ENCODE measurements around the gene SLC11A1.
A peak's percentile ranks its signal among the peaks of the same experiment; 100 is the strongest.

SLC11A1 gene

GRCh38 chr2:218394298-218395089 lies 12.4 kb downstream of the SLC11A1 start:
- DNase-seq (ENCODE audit: low spot score), result no peak

- DNase-seq (ENCODE audit: low spot score), result no peak
These were observed 13.0 kb downstream of the SLC11A1 start for GRCh38 chr2:218395090-218395444.

GRCh38 chr2:218395456-218395825 lies 13.4 kb downstream of the SLC11A1 start:
- DNase-seq (ENCODE audit: low spot score), result no peak

- DNase-seq (ENCODE audit: low spot score), result peak; percentile 91
These were observed 14.0 kb downstream of the SLC11A1 start for GRCh38 chr2:218395826-218396687.

- peak; percentile 75 for DNase-seq (ENCODE audit: low spot score)
These were observed 14.8 kb downstream of the SLC11A1 start for GRCh38 chr2:218396688-218397462.

GRCh38 chr2:218397463-218397819 lies 15.4 kb downstream of the SLC11A1 start:
- DNase-seq (ENCODE audit: low spot score), result no peak

GRCh38 chr2:218397820-218398436 lies 15.9 kb downstream of the SLC11A1 start:
- peak; percentile 87 for DNase-seq (ENCODE audit: low spot score)

- peak; percentile 83 for DNase-seq (ENCODE audit: low spot score)
These were observed 16.6 kb downstream of the SLC11A1 start for GRCh38 chr2:218398437-218399390.

- peak; percentile 97 for DNase-seq (ENCODE audit: low spot score)
These were observed 17.5 kb downstream of the SLC11A1 start, which contains the start of gene CTDSP1 for GRCh38 chr2:218399391-218400166. Gene CTDSP1 (plus strand): TSS chr2:218399868. CDS start chr2:218400091, 223 bp downstream.

GRCh38 chr2:218400167-218400929 lies 18.3 kb downstream of the SLC11A1 start:
- peak; percentile 65 for DNase-seq (ENCODE audit: low spot score)

- peak; percentile 40 for DNase-seq (ENCODE audit: low spot score)
These were observed 19.1 kb downstream of the SLC11A1 start for GRCh38 chr2:218400930-218401881.

GRCh38 chr2:218401890-218402289 lies 19.8 kb downstream of the SLC11A1 start:
- no peak for DNase-seq (ENCODE audit: low spot score)

GRCh38 chr2:218402491-218402901 lies 20.4 kb downstream of the SLC11A1 start:
- no peak for DNase-seq (ENCODE audit: low spot score)

- DNase-seq (ENCODE audit: low spot score), result no peak
These were observed 20.9 kb downstream of the SLC11A1 start for GRCh38 chr2:218402911-218403411.

GRCh38 chr2:218403810-218404209 lies 21.7 kb downstream of the SLC11A1 start:
- DNase-seq (ENCODE audit: low spot score), result no peak

GRCh38 chr2:218404351-218405085 lies 22.4 kb downstream of the SLC11A1 start:
- no peak for DNase-seq (ENCODE audit: low spot score)

Measured in hepatic stellate cell (primary cell).